ENCODE data around the gene SP100.
"Not testable (repeated sequence)": the region's sequence is repeated elsewhere in the genome, so short reads cannot be mapped to it uniquely, and the experiment has no call there.

The SP100 gene

GRCh38 chr2:230422149-230422548 lies 6.1 kb downstream of the SP100 start:
- DNase-seq: no peak

- DNase-seq: no peak
Observed at GRCh38 chr2:230423851-230424458, 8.0 kb downstream of the SP100 start.

GRCh38 chr2:230425377-230425776 lies 9.4 kb downstream of the SP100 start:
- DNase-seq: no peak

GRCh38 chr2:230429513-230429912 lies 13.5 kb downstream of the SP100 start:
- DNase-seq: no peak

GRCh38 chr2:230430957-230431910 lies 15.2 kb downstream of the SP100 start:
- no peak for DNase-seq

GRCh38 chr2:230434677-230435324 lies 18.8 kb downstream of the SP100 start:
- DNase-seq: no peak

- DNase-seq: no peak
Observed at GRCh38 chr2:230435431-230435830, 19.4 kb downstream of the SP100 start.

GRCh38 chr2:230439121-230439520 lies 23.1 kb downstream of the SP100 start:
- DNase-seq: not testable (repeated sequence)

- no peak for DNase-seq
Observed at GRCh38 chr2:230439590-230439989, 23.6 kb downstream of the SP100 start.

GRCh38 chr2:230441227-230441897 lies 25.4 kb downstream of the SP100 start:
- DNase-seq: no peak

- no peak for DNase-seq
Observed at GRCh38 chr2:230443541-230443940, 27.5 kb downstream of the SP100 start.

- DNase-seq: no peak
Observed at GRCh38 chr2:230444832-230445231, 28.8 kb downstream of the SP100 start.

- DNase-seq: no peak
Observed at GRCh38 chr2:230447036-230447435, 31.0 kb downstream of the SP100 start.

GRCh38 chr2:230447455-230448451 lies 31.8 kb downstream of the SP100 start:
- no peak for DNase-seq

GRCh38 chr2:230449901-230450467 lies 34.0 kb downstream of the SP100 start:
- DNase-seq: no peak

- no peak for DNase-seq
Observed at GRCh38 chr2:230453006-230453405, 37.0 kb downstream of the SP100 start.

- no peak for DNase-seq
Observed at GRCh38 chr2:230455005-230455684, 39.1 kb downstream of the SP100 start.

GRCh38 chr2:230457073-230457768 lies 41.2 kb downstream of the SP100 start:
- no peak for DNase-seq

- no peak for DNase-seq
Observed at GRCh38 chr2:230457793-230458192, 41.8 kb downstream of the SP100 start.

GRCh38 chr2:230459216-230459615 lies 43.2 kb downstream of the SP100 start:
- no peak for DNase-seq

Data from stimulated activated CD4-positive, alpha-beta T cell treated with anti-CD3 and anti-CD28 coated beads, Interleukin-2, amount 100 ng/mL, for 48 hours (primary cell).